ENCODE measurements around the gene SPOCK3. TPM values are rescaled to one million over a fixed set of nuclear protein-coding genes. Genes with fewer than 3 reads are reported as not detected.

SPOCK3 gene
- total and polyA plus RNA-seq, 2 experiments from 2014 or later = 1.6 to 4.1 TPM

DNA sequence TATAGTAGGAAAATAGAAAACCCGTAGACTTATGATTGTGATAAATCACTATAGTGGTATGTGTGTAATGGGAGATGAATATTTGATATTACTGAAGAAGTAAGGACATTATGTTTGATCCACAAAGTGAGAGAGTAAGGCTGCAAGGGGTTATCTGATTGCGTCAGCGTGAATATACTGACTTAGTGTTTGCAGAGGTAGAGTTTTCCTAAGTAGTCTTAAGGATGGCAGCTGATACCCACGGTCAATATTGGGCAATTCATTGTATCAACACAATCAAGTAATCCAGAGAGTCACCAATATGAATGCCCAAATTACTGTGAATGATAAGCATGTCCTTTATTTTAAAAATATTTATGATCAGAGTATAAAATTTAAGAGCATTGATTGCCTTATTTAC lies 83.7 kb downstream of the SPOCK3 start:
- no peak overlapping the region for H3K27ac Mint-ChIP-seq
- no peak overlapping the region for H2AFZ ChIP-seq
- no peaks in the 10 kb centered on the region for H3K9me3 Mint-ChIP-seq
- no peaks in the 10 kb centered on the region for H3K4me1 Mint-ChIP-seq
- H3K9me2 ChIP-seq (ENCODE audit: insufficient read depth) = no peaks in the 10 kb centered on the region
- H3K4me3 Mint-ChIP-seq = no peak overlapping the region
- H3K36me3 ChIP-seq (ENCODE audit: insufficient read depth) = no peaks in the 10 kb centered on the region
- no peaks in the 10 kb centered on the region for H3K27me3 ChIP-seq (ENCODE audit: insufficient read depth)
- no peak overlapping the region for H3K4me2 ChIP-seq
- H3K36me3 Mint-ChIP-seq (ENCODE audit: low read depth) = no peaks in the 10 kb centered on the region
- no peak overlapping the region for H3K27ac ChIP-seq (ENCODE audit: low read depth)
- no peaks in the 10 kb centered on the region for H4K20me1 ChIP-seq (replicated peaks; ENCODE audit: insufficient read depth)
- H3K4me1 ChIP-seq (ENCODE audit: insufficient read depth) = no peaks in the 10 kb centered on the region
- DNase-seq (ENCODE audit: low spot score) (no peak), ATAC-seq (no peak)
- no peaks in the 10 kb centered on the region for H3F3A ChIP-seq (replicated peaks; ENCODE audit: low read depth)
- no peak overlapping the region for H3K4me3 ChIP-seq
- no peaks in the 10 kb centered on the region for H3K79me2 ChIP-seq (replicated peaks; ENCODE audit: insufficient read depth)
- no peaks in the 10 kb centered on the region for H3K27me3 Mint-ChIP-seq (ENCODE audit: insufficient read depth, low read depth, poor library complexity)
- TF ChIP-seq ETS1 (IDR thresholded peaks at IDR 0.05) (no peak), NANOG (IDR thresholded peaks at IDR 0.05; ENCODE audit: borderline replicate concordance) (no peak), EZH2phosphoT487 (IDR thresholded peaks at IDR 0.05; ENCODE audit: unreplicated experiment) (no peak), POLR2AphosphoS5 (IDR thresholded peaks at IDR 0.05; ENCODE audit: low read depth) (no peak), STAT1 (IDR thresholded peaks at IDR 0.05; ENCODE audit: unreplicated experiment) (no peak), ZNF114 (CRISPR knock-in tag; IDR thresholded peaks at IDR 0.05) (no peak), EZH2 (IDR thresholded peaks at IDR 0.05; ENCODE audit: low read depth, unreplicated experiment) (no peak)
- TF ChIP-seq, protein P1, sequence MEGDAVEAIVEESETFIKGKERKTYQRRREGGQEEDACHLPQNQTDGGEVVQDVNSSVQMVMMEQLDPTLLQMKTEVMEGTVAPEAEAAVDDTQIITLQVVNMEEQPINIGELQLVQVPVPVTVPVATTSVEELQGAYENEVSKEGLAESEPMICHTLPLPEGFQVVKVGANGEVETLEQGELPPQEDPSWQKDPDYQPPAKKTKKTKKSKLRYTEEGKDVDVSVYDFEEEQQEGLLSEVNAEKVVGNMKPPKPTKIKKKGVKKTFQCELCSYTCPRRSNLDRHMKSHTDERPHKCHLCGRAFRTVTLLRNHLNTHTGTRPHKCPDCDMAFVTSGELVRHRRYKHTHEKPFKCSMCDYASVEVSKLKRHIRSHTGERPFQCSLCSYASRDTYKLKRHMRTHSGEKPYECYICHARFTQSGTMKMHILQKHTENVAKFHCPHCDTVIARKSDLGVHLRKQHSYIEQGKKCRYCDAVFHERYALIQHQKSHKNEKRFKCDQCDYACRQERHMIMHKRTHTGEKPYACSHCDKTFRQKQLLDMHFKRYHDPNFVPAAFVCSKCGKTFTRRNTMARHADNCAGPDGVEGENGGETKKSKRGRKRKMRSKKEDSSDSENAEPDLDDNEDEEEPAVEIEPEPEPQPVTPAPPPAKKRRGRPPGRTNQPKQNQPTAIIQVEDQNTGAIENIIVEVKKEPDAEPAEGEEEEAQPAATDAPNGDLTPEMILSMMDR (conservative IDR thresholded peaks at IDR 0.05; ENCODE audit: low read depth in 2 of 2) = no peak
- TF ChIP-seq, protein P2, sequence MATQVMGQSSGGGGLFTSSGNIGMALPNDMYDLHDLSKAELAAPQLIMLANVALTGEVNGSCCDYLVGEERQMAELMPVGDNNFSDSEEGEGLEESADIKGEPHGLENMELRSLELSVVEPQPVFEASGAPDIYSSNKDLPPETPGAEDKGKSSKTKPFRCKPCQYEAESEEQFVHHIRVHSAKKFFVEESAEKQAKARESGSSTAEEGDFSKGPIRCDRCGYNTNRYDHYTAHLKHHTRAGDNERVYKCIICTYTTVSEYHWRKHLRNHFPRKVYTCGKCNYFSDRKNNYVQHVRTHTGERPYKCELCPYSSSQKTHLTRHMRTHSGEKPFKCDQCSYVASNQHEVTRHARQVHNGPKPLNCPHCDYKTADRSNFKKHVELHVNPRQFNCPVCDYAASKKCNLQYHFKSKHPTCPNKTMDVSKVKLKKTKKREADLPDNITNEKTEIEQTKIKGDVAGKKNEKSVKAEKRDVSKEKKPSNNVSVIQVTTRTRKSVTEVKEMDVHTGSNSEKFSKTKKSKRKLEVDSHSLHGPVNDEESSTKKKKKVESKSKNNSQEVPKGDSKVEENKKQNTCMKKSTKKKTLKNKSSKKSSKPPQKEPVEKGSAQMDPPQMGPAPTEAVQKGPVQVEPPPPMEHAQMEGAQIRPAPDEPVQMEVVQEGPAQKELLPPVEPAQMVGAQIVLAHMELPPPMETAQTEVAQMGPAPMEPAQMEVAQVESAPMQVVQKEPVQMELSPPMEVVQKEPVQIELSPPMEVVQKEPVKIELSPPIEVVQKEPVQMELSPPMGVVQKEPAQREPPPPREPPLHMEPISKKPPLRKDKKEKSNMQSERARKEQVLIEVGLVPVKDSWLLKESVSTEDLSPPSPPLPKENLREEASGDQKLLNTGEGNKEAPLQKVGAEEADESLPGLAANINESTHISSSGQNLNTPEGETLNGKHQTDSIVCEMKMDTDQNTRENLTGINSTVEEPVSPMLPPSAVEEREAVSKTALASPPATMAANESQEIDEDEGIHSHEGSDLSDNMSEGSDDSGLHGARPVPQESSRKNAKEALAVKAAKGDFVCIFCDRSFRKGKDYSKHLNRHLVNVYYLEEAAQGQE (IDR thresholded peaks at IDR 0.05; ENCODE audit: unreplicated experiment) = no peak
- TF ChIP-seq, protein P3, sequence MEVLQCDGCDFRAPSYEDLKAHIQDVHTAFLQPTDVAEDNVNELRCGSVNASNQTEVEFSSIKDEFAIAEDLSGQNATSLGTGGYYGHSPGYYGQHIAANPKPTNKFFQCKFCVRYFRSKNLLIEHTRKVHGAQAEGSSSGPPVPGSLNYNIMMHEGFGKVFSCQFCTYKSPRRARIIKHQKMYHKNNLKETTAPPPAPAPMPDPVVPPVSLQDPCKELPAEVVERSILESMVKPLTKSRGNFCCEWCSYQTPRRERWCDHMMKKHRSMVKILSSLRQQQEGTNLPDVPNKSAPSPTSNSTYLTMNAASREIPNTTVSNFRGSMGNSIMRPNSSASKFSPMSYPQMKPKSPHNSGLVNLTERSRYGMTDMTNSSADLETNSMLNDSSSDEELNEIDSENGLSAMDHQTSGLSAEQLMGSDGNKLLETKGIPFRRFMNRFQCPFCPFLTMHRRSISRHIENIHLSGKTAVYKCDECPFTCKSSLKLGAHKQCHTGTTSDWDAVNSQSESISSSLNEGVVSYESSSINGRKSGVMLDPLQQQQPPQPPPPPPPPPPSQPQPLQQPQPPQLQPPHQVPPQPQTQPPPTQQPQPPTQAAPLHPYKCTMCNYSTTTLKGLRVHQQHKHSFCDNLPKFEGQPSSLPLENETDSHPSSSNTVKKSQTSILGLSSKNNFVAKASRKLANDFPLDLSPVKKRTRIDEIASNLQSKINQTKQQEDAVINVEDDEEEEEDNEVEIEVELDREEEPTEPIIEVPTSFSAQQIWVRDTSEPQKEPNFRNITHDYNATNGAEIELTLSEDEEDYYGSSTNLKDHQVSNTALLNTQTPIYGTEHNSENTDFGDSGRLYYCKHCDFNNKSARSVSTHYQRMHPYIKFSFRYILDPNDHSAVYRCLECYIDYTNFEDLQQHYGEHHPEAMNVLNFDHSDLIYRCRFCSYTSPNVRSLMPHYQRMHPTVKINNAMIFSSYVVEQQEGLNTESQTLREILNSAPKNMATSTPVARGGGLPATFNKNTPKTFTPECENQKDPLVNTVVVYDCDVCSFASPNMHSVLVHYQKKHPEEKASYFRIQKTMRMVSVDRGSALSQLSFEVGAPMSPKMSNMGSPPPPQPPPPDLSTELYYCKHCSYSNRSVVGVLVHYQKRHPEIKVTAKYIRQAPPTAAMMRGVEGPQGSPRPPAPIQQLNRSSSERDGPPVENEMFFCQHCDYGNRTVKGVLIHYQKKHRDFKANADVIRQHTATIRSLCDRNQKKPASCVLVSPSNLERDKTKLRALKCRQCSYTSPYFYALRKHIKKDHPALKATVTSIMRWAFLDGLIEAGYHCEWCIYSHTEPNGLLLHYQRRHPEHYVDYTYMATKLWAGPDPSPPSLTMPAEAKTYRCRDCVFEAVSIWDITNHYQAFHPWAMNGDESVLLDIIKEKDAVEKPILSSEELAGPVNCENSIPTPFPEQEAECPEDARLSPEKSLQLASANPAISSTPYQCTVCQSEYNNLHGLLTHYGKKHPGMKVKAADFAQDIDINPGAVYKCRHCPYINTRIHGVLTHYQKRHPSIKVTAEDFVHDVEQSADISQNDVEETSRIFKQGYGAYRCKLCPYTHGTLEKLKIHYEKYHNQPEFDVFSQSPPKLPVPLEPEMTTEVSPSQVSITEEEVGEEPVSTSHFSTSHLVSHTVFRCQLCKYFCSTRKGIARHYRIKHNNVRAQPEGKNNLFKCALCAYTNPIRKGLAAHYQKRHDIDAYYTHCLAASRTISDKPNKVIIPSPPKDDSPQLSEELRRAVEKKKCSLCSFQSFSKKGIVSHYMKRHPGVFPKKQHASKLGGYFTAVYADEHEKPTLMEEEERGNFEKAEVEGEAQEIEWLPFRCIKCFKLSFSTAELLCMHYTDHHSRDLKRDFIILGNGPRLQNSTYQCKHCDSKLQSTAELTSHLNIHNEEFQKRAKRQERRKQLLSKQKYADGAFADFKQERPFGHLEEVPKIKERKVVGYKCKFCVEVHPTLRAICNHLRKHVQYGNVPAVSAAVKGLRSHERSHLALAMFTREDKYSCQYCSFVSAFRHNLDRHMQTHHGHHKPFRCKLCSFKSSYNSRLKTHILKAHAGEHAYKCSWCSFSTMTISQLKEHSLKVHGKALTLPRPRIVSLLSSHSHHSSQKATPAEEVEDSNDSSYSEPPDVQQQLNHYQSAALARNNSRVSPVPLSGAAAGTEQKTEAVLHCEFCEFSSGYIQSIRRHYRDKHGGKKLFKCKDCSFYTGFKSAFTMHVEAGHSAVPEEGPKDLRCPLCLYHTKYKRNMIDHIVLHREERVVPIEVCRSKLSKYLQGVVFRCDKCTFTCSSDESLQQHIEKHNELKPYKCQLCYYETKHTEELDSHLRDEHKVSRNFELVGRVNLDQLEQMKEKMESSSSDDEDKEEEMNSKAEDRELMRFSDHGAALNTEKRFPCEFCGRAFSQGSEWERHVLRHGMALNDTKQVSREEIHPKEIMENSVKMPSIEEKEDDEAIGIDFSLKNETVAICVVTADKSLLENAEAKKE (CRISPR knock-in tag; IDR thresholded peaks at IDR 0.05) = no peak

Data from GM23338 (cell line).